GM18867 (cell line): ENCODE data around the gene PNPLA7.
"Not testable (repeated sequence)": the region's sequence is repeated elsewhere in the genome, so short reads cannot be mapped to it uniquely, and the experiment has no call there.

Source experiments
- ATAC-seq: cut with Tn5 transposase; IDR thresholded peaks from one replicate; pipeline ENCODE4 v1.9.1; 2021; ENCODE audit warnings: mild to moderate bottlenecking, moderate library complexity; ENCODE audit not compliant: unreplicated experiment

PNPLA7 gene

DNA sequence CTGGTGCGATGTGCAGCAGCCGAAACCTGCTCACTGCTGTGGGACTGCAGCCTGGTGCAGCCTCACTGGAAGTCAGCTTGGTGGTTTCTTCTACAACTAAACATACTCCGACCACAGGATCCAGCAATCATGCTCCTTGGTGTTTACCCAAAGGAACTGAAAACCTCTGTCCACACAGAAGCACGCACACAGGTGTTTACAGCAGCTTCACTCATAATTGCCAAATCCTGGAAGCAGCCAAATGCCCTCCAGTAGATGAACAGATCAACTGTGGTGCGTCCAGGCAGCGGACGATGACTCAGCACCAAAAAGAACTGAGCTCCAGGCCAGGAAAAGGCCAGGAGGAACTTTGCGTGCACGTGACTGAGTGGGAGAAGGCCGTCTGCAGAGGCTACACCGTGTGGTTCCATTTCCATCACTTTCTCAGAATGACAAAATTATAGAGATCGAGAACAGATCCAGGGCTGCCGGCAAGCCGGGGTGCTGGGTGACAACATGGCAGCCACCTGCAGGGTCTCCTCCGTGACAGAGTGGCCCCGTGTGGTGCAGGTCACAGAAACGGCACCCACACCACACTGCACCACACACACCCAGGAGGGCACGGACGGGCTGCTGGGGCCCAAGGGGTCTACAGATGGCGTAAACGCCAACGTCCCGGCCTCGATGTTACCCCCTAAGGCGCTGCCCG lies 68.0 kb downstream of the PNPLA7 start:
- no peak for ATAC-seq

- ATAC-seq, result no peak
Measured at GRCh38 chr9:137480686-137481683, 69.2 kb downstream of the PNPLA7 start.

GRCh38 chr9:137479892-137480685 lies 70.1 kb downstream of the PNPLA7 start:
- no peak for ATAC-seq

DNA sequence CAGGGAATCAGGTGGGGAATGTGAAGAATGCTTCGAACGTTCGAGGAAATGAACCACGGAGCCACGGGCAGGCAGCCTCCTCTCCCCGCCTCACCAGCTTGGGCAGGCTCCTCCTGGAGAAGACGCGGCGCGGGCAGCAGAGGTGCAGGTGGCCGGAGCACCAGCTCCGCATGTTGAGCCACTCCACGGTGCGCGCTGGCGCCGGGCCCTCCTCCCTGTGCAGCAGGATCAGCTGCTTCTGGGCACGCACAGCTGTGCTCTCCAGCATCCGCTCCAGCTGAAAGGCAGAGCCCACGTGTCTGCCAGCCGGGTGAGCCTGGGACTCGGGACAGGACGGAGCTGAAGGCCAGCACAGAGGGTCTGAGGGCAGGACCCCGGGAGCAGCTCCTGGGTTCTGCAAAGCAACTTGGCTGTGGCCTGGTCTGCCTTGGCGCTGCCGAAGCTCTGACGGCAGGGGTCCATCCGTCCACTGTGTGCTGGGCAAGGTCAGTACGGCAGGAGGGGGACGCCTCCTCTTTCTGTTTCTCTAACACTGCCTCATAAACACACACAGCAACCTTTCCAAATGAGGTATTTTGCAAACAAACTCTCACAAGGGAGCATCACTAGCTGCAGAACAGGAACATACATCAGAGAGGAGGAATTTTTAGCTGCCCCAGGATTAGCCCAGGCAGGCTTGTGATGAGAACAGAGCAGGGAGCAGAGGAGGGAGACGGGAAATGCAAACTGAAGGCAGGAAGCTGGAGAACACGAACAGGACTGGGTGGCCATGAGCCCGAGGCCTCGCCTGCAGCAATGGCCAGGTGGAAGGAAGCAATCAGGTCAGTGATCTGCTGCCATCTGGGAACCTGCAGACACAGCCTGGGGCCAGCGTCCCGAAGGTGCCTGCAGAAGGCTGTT lies 71.0 kb downstream of the PNPLA7 start:
- no peak for ATAC-seq

DNA sequence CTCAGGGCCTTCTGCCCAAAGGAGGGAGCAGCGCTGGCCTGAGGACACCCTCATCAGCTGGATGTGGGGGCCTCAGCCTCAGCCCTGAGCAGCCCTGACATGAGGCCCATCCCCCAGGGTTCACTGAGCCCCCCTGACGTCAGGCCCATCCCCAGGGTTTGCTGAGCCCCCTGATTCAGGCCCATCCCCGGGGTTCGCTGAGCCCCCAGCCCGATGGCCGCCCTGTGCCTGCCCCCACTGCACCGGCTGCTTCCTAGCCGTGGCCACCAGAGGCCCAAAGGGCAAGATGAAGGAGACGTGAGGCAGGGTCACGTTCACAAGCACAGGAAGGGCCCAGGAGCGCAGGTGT lies 71.6 kb downstream of the PNPLA7 start:
- ATAC-seq, result no peak

GRCh38 chr9:137477778-137478612 lies 72.2 kb downstream of the PNPLA7 start:
- no peak for ATAC-seq

DNA sequence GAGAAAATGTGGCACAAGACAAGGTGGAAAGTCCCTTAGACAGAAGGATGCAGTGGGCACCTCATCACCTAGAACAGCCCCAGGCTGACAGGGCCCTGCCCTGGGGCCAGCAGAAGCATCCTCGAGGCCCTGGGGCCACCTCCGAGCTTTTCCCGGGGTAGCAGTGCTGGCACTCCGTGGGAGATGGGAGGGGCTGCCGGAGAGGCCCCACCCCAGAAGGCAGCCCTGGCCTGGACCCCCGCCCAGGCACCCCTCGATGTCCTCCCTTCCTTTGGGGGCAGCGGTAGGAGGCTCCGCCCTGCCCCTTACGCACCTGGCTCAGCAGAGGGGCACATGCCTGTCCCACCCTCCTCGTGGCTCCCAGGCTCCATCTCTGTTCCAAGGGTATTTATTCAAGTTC lies 73.3 kb downstream of the PNPLA7 start:
- no peak for ATAC-seq

GRCh38 chr9:137475666-137476065 lies 74.5 kb downstream of the PNPLA7 start:
- no peak for ATAC-seq

DNA sequence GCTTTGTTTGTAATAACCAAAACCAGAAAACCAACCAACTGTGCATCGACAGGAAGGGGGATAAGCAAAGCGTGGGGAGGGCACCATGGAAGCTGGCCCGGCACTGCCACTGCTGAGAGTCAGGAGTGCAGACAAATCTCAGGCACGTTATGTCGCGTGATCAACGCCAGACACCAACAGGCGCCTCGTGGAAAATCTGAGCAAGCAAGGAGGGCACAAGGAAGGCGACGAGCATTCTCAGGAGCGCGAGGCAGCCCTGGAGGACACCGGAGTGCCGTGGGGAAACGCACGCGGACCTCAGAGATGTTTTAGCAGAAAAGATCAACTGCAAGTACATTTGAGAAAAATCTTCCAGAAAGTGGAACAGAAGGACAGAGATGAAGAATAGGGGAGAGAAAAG lies 75.9 kb downstream of the PNPLA7 start:
- no peak for ATAC-seq

GRCh38 chr9:137470785-137471184 lies 79.4 kb downstream of the PNPLA7 start:
- no peak for ATAC-seq

DNA sequence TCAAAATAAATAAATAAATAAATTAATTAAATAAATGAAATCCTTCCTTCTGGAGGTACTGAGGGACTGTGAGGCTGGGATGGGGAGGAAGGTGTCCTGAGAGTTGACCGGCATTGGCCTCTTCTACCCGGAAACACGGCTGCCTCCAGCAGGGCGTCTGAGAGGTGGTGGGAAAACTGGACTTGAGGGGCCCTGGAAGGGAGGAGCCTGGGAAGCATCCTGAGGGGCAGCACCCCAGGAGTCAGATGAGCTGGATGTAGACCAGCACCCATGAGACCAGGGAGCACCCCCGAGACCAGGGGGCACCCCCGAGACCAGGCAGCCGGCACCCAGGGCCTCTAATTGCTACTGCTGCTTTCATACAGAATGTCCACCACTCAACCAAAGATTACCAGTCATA lies 82.3 kb downstream of the PNPLA7 start:
- ATAC-seq, result no peak

- ATAC-seq, result no peak
Measured at GRCh38 chr9:137467161-137467581, 83.0 kb downstream of the PNPLA7 start.

- not testable (repeated sequence) for ATAC-seq
Measured at GRCh38 chr9:137466389-137467085, 83.7 kb downstream of the PNPLA7 start.

GRCh38 chr9:137465720-137466388 lies 84.3 kb downstream of the PNPLA7 start:
- no peak for ATAC-seq

GRCh38 chr9:137465000-137465719 lies 85.0 kb downstream of the PNPLA7 start:
- ATAC-seq, result no peak

DNA sequence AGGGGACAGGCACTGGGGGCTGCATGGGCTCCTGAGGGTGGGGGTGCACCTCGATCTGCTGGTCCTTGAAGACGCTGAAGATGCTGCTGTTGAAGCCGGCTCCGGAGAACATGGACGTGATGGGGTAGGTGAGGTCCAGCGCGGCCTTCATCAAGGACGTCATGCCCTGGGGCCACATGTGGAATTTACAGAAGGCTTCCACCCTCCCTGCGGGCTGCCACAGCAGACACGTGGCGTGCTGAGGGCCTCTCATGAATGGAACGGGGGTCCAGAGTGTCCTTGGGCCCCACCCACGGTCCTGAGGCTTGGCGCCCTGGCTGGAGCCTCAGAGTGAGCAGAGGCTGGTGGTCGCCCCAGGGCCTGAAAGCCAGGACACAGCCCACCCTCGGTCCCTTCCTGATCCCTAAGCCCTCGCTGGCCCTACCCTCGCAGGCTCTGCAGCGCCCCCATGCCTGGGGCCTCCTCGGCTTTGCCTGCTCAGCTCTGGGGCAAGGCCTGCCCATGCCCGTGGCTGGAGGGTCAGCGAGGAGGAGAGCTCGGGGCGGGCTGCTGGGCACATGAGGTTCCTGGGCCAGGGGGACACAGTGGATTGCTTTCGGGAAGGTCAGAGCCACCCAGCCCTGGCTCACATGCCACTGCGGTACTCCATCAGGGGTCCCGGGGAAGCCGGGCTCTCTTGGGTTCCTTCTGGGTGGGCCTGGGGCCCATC lies 85.8 kb downstream of the PNPLA7 start:
- no peak for ATAC-seq

DNA sequence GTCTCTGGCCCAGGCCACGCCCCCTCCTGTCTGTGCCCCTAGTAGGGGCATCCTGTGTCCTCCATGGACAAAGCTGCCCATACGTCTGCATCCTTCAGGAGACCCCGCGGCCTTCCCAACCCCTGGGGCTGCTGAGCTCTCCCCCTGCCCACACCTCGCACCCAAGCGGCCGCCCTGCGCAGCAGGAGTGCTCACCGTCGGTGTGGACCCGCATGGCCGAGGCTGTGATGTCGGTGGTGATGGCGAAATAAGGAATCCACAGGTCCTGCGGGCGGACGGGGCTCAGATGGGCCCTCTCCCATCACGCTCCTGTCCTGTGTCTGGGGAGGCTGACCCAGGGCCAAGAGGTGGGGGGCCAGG lies 86.3 kb downstream of the PNPLA7 start:
- ATAC-seq, result no peak
